NT2/D1 (cell line): ENCODE data around the gene CDC42EP4.

Source experiments
- YY1 ChIP-seq: IDR thresholded peaks from 2 replicates; pipeline ENCODE4 v1.6.1; 2011; ENCODE audit not compliant: insufficient read length, insufficient read depth
- ZNF274 ChIP-seq: IDR thresholded peaks from 2 replicates; pipeline ENCODE4 v1.6.1; 2011; ENCODE audit warnings: mild to moderate bottlenecking, low read depth, low read length

DNA sequence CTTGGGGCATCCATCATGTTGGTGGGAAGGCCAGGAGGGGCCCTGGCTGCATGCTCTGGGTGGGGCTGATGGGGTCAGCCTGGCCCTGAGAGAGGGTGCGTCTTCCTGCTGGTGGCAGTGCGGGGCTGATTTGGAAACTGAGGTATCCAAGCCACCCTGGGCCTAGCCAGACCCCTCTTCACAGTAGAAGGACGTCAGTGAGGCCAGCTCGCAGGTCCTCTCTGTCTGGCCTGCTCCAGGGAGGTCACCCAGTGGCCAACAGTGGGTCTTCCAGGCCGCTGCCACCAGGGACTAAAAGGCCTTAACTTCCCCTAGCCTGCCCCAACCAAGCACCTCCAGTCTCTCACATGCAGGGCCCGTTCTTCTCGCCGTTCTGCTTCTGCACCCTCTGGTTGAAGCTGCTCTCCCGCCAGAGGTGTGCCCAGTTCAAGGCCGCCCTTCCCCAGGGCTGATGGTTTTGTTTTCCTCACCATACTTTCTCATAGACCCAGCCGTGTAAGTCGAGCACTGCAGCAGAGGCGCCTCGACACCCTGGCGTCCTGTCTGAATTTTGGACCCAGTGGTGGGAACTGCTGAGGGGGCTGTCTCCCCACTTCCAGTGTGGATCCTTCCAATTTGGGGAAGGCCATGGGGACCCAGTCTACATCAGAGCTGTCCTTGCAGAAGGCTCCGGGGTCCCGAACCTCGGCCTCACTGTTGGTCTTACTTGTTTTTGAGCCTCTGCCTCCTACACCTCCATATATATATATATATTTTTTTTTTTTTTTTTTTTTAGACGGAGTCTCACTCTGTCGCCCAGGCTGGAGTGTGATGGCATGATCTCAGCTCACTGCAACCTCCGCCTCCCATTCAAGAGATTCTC lies 42.9 kb upstream of the CDC42EP4 start:
- TF ChIP-seq YY1 (no peak), ZNF274 (no peak)
